Renal cortex interstitium (tissue), 15 donors: ENCODE results near the gene TMSB4X. TPM values are rescaled to one million over a fixed set of nuclear protein-coding genes. Genes with fewer than 3 reads are reported as not detected.
"Not testable (repeated sequence)": the region's sequence is repeated elsewhere in the genome, so short reads cannot be mapped to it uniquely, and the experiment has no call there.

Source experiments
- DNase-seq, 11 donors: peaks; one replicate each; pipeline ENCODE4 v3.0.0-alpha.2; 2013; ENCODE audit warnings: low read depth in 9 of 11, low spot score in 4 of 11; ENCODE audit errors: extremely low read depth in 1 of 11
- long read RNA-seq, 16 experiments: transcript quantifications; one replicate each; lab custom pipeline, GENCODE V29; 2026
- polyA plus RNA-seq, 3 donors: library from polyadenylated mRNA; unstranded; fragments of 120-200 nt; gene quantifications; one replicate each; pipeline ENCODE4 v1.2.1, GENCODE V29; 2013; ENCODE audit not compliant: insufficient read length in 3 of 3

Gene TMSB4X
- polyA plus RNA-seq, result 1,000 to 10,000 TPM; 2,669 to 3,446 (median 3,123) TPM
- long read RNA-seq, donor 1, transcript TMSB4X-203 (2 exons, 1,702 nt), result minor isoform, 993 of 3,090 reads
- long read RNA-seq, donor 1, transcript TMSB4X-204 (3 exons, 628 nt), result major isoform, 2,060 of 3,090 reads
- long read RNA-seq, donor 1, partial matches to known transcripts, result 11 of 3,090 reads
- long read RNA-seq, donor 1, other reads (novel, unspliced or antisense), result 24 of 3,090 reads
- long read RNA-seq, donor 2, transcript TMSB4X-203 (2 exons, 1,702 nt), result minor isoform, 1,049 of 3,261 reads
- long read RNA-seq, donor 2, transcript TMSB4X-204 (3 exons, 628 nt), result major isoform, 2,174 of 3,261 reads
- long read RNA-seq, donor 2, partial matches to known transcripts, result 13 of 3,261 reads
- long read RNA-seq, donor 2, other reads (novel, unspliced or antisense), result 24 of 3,261 reads
- long read RNA-seq, donor 3, transcript TMSB4X-203 (2 exons, 1,702 nt), result minor isoform, 2,286 of 6,022 reads
- long read RNA-seq, donor 3, transcript TMSB4X-204 (3 exons, 628 nt), result major isoform, 3,667 of 6,022 reads
- long read RNA-seq, donor 3, partial matches to known transcripts, result 13 of 6,022 reads
- long read RNA-seq, donor 3, other reads (novel, unspliced or antisense), result 54 of 6,022 reads
- long read RNA-seq, donor 4, transcript TMSB4X-204 (3 exons, 628 nt), result major isoform, 1,724 of 2,851 reads
- long read RNA-seq, donor 4, transcript TMSB4X-203 (2 exons, 1,702 nt), result minor isoform, 1,103 of 2,851 reads
- long read RNA-seq, donor 4, partial matches to known transcripts, result 9 of 2,851 reads
- long read RNA-seq, donor 4, other reads (novel, unspliced or antisense), result 14 of 2,851 reads
- long read RNA-seq, donor 5, transcript TMSB4X-204 (3 exons, 628 nt), result major isoform, 3,522 of 5,736 reads
- long read RNA-seq, donor 5, transcript TMSB4X-203 (2 exons, 1,702 nt), result minor isoform, 2,157 of 5,736 reads
- long read RNA-seq, donor 5, partial matches to known transcripts, result 14 of 5,736 reads
- long read RNA-seq, donor 5, other reads (novel, unspliced or antisense), result 41 of 5,736 reads
- long read RNA-seq, donor 6, transcript TMSB4X-204 (3 exons, 628 nt), result major isoform, 2,114 of 3,514 reads
- long read RNA-seq, donor 6, transcript TMSB4X-203 (2 exons, 1,702 nt), result minor isoform, 1,342 of 3,514 reads
- long read RNA-seq, donor 6, partial matches to known transcripts, result 16 of 3,514 reads
- long read RNA-seq, donor 6, other reads (novel, unspliced or antisense), result 40 of 3,514 reads
- long read RNA-seq, donor 7, transcript TMSB4X-204 (3 exons, 628 nt), result major isoform, 3,235 of 5,356 reads
- long read RNA-seq, donor 7, transcript TMSB4X-203 (2 exons, 1,702 nt), result minor isoform, 2,046 of 5,356 reads
- long read RNA-seq, donor 7, partial matches to known transcripts, result 19 of 5,356 reads
- long read RNA-seq, donor 7, other reads (novel, unspliced or antisense), result 52 of 5,356 reads
- long read RNA-seq, donor 8, transcript TMSB4X-204 (3 exons, 628 nt), result major isoform, 4,396 of 6,919 reads
- long read RNA-seq, donor 8, transcript TMSB4X-203 (2 exons, 1,702 nt), result minor isoform, 2,440 of 6,919 reads
- long read RNA-seq, donor 8, partial matches to known transcripts, result 26 of 6,919 reads
- long read RNA-seq, donor 8, other reads (novel, unspliced or antisense), result 55 of 6,919 reads
- long read RNA-seq, donor 9, transcript TMSB4X-203 (2 exons, 1,702 nt), result minor isoform, 1,684 of 4,063 reads
- long read RNA-seq, donor 9, transcript TMSB4X-204 (3 exons, 628 nt), result major isoform, 2,319 of 4,063 reads
- long read RNA-seq, donor 9, partial matches to known transcripts, result 11 of 4,063 reads
- long read RNA-seq, donor 9, other reads (novel, unspliced or antisense), result 47 of 4,063 reads
- long read RNA-seq, donor 10, transcript TMSB4X-203 (2 exons, 1,702 nt), result minor isoform, 1,982 of 4,846 reads
- long read RNA-seq, donor 10, transcript TMSB4X-204 (3 exons, 628 nt), result major isoform, 2,806 of 4,846 reads
- long read RNA-seq, donor 10, partial matches to known transcripts, result 18 of 4,846 reads
- long read RNA-seq, donor 10, other reads (novel, unspliced or antisense), result 38 of 4,846 reads
- long read RNA-seq, donor 11, transcript TMSB4X-204 (3 exons, 628 nt), result major isoform, 1,479 of 2,336 reads
- long read RNA-seq, donor 11, transcript TMSB4X-203 (2 exons, 1,702 nt), result minor isoform, 831 of 2,336 reads
- long read RNA-seq, donor 11, partial matches to known transcripts, result 7 of 2,336 reads
- long read RNA-seq, donor 11, other reads (novel, unspliced or antisense), result 16 of 2,336 reads
- long read RNA-seq, donor 12, transcript TMSB4X-203 (2 exons, 1,702 nt), result minor isoform, 721 of 1,935 reads
- long read RNA-seq, donor 12, transcript TMSB4X-204 (3 exons, 628 nt), result major isoform, 1,200 of 1,935 reads
- long read RNA-seq, donor 12, partial matches to known transcripts, result 5 of 1,935 reads
- long read RNA-seq, donor 12, other reads (novel, unspliced or antisense), result 7 of 1,935 reads
- long read RNA-seq, donor 13, transcript TMSB4X-204 (3 exons, 628 nt), result major isoform, 5,375 of 7,878 reads
- long read RNA-seq, donor 13, transcript TMSB4X-203 (2 exons, 1,702 nt), result minor isoform, 2,386 of 7,878 reads
- long read RNA-seq, donor 13, partial matches to known transcripts, result 22 of 7,878 reads
- long read RNA-seq, donor 13, other reads (novel, unspliced or antisense), result 91 of 7,878 reads
- long read RNA-seq, donor 14, transcript TMSB4X-204 (3 exons, 628 nt), result major isoform, 2,728 of 4,335 reads
- long read RNA-seq, donor 14, transcript TMSB4X-203 (2 exons, 1,702 nt), result minor isoform, 1,554 of 4,335 reads
- long read RNA-seq, donor 14, partial matches to known transcripts, result 11 of 4,335 reads
- long read RNA-seq, donor 14, other reads (novel, unspliced or antisense), result 41 of 4,335 reads
- long read RNA-seq, donor 15, transcript TMSB4X-204 (3 exons, 628 nt), result major isoform, 1,116 of 1,904 reads
- long read RNA-seq, donor 15, transcript TMSB4X-203 (2 exons, 1,702 nt), result minor isoform, 764 of 1,904 reads
- long read RNA-seq, donor 15, partial matches to known transcripts, result 7 of 1,904 reads
- long read RNA-seq, donor 15, other reads (novel, unspliced or antisense), result 15 of 1,904 reads
- long read RNA-seq, donor 16, transcript TMSB4X-202 (3 exons, 767 nt), result minor isoform, 7 of 8,449 reads
- long read RNA-seq, donor 16, transcript TMSB4X-203 (2 exons, 1,702 nt), result minor isoform, 3,400 of 8,449 reads
- long read RNA-seq, donor 16, transcript TMSB4X-204 (3 exons, 628 nt), result major isoform, 4,941 of 8,449 reads
- long read RNA-seq, donor 16, partial matches to known transcripts, result 58 of 8,449 reads
- long read RNA-seq, donor 16, other reads (novel, unspliced or antisense), result 42 of 8,449 reads

DNA sequence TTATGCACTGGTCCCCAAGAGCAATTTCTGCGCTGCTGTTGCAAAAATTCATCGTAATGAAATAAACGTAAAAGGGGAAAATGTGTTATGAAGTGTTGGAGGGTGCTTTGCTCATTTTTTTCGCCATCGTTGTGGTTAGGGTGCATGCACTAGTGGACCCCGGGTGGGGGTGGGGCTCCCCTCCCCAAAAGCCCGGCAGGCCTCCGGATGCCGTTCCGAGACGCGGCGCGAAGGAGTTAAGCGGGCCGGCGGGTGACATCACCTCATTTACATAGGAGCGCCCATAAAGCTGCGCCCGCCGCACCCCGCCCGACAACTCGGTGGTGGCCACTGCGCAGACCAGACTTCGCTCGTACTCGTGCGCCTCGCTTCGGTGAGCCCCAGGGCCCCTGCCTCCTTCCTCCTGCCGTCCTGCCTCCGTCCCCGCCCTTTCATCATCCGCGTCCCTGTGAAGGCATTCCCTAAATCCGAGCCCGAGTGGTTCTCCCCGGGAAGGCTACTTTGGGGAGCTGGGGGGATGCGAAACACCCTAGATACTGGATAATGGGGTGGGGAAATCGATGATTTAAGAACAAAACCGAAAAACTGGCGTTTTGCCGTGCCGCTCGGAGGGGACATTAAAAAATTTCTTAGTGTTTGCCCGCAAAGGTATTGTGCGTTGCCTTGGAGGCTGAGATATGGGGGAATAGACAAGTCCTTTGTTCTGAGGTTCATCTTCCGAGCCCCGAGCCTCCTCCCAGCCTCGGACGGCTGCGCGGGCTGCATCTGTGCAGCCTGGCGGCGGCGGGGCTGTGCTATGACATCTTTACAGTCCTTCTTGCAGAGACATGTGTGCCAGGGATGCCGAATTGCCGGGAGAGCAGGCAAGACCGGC lies at the start of gene TMSB4X:
TSS of gene TMSB4X (plus strand) at position 315 of the 874 bp plus-strand sequence.
- DNase-seq, result peak in 7 of 11 donors; percentile 67 to 78 (median 74)

DNA sequence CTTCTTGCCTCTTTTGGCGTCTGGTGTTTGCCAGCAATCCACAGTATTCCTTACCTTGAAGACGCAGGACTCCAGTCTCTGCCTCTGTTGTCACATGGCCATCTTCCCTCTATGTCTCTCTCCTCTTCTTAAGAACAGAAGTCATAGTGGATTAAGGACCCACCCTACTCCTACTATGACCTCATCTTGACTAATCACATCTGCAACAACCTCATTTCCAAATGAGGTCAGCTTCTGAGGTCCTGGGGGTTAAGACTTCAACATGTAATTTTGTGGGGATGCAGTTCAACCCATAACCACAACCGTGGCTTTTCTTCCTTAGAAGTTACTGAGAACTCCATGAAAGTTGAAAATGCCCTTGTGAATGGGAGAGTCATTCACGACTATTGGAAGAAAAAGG lies 45.2 kb upstream of the TMSB4X start:
- no peak for DNase-seq

DNA sequence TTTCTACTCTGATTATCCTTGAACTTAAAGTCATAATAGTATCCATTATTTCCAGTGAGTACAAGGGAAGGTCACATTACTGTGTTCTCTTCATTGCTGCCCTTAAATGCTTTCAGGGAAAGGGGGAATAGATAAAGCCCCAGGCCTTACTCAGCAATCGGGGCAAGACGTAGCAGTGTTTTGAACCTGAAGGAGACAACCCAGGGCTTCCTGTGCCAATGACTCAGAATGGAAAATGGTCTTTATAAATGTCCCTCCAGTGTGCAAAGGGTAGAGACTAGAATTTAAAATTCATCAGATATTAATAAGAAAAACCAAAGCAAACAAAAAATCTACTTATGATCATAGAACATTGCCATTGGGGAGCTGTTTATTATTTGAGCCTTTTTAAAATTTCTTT lies 44.8 kb upstream of the TMSB4X start:
- DNase-seq, result no peak

DNA sequence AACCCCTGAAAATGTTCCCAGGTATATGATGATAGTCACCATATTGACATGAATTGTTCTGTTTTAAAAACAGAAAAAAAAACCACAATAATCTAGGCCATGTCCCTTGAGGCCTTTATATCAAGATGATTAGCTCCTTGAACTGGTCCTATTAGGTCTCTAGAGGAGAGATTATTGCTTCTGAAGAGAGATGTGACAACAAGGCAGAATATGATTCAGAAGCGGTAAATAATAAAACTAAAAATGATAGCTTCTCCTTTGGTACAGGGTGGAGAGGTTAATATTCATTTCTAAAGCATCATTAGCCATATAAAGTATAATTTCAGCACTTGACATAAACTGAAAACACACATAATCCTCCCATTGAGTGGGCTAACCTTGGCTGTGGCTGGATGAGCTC lies 42.7 kb upstream of the TMSB4X start:
- no peak for DNase-seq

DNA sequence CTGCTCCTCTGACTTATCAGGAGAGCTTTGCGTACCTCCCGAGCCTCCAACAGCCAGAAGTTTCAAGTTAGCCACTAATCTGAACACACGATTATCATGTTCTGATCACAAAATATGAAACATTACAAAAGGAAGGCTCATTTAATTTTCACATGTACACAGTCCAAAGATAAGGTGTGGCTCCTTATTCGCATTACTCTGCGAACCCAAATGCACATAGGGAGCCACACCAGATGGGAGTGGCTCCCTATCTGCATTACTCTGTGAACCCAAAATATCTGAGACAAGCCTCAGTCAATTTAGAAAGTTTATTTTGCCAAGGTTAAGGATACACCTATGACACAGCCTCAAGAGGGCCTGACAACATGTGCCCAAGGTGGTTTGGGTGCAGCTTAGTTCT lies 40.1 kb upstream of the TMSB4X start:
- DNase-seq, result no peak

DNA sequence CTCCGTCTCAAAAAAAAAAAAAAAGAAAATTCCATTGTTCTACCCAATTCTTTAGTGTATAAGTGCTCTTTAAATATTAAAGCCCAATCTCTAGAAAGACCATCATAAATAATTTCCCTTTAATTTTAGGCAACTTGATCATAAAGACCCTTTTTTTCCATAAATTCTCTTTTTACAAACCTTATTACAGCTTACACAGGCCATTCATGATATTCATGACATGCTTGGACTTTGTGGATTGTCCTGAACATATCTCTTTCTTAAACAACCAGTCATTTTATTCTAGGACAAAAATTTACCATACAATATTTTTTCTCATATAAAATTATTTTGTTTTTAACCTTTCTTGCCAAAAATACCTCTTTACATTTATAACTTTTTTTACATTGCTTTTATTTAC lies 38.0 kb upstream of the TMSB4X start:
- no peak for DNase-seq

DNA sequence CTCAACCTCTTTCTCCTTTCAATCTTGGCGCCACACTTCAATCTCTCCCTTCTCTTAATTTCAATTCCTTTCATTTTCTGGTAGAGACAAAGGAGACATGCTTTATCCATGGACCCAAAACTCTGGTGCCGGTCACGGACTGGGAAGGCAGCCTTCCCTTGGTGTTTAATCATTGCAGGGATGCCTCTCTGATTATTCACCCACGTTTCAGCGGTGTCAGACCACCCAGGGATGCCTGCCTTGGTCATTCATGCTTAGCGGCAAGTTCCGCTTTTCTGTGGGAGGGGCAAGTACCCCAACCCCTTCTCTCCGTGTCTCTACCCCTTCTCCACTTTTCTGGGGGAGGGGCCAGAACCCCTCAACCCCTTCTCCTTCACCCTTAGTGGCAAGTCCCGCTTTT lies 34.4 kb upstream of the TMSB4X start:
- not testable (repeated sequence) for DNase-seq

DNA sequence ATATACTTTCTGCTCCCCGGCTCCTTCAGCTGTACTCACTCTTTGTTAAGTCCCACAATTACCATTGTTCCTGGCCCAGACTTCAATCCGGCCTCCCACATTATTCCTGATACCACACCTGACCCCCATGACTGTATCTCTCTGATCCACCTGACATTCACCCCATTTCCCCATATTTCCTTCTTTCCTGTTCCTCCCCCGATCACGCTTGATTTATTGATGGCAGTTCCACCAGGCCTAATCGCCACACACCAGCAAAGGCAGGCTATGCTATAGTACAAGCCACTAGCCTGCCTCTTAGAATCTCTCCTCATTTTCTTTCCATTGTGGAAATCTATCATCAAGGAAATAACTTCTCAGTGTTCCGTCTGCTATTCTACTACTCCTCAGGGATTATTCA lies 31.3 kb upstream of the TMSB4X start:
- DNase-seq, result not testable (repeated sequence)

DNA sequence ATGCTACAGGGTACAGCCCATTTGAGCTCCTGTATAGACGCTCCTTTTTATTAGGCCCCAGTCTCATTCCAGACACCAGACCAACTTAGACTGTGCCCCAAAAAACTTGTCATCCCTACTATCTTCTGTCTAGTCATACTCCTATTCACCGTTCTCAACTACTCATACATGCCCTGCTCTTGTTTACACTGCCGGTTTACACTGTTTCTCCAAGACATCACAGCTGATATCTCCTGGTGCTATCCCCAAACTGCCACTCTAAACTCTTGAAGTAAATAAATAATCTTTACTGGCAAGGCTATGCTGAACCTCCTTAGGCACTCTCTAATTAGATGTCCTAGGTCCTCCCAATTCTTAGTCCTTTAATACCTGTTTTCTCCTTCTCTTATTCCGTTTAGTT lies 30.5 kb upstream of the TMSB4X start:
- DNase-seq, result not testable (repeated sequence)

DNA sequence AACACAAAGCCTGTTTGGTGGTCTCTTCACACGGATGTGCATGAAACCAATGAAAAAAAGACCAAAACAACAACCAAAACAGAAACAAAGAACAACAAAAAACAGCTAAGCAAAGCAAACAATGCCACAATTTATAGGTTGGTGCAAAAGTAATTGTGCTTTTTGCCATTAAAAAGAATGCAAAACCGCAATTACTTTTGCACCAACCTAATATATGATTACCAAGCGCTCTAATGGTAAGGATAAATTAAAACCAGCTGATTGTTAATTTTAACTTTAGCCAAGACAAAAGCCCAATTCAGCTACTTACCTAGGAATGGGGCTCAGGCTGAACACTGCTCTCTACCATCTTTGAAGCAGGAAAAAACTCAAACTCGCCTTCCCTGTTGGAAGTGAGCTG lies 29.4 kb upstream of the TMSB4X start:
- DNase-seq, result no peak

DNA sequence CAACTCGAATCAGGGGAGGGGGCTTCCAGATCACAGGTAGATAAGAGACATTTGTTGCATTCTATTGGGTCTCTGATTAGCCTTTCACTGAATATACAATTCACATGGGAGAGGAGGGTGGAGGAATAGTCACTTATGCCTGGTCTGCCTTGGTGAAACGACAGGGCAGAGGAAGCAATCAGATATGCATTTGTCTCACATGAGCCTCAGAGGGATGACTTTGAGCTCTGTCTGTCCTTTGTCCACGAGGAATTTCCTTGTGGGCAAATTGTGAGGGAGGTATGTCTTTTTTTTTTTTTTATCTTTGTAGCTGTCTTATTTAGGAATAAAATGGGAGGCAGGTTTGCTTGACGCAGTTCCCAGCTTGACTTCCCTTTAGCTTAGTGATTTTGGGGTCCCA lies 28.5 kb upstream of the TMSB4X start:
- DNase-seq, result no peak

DNA sequence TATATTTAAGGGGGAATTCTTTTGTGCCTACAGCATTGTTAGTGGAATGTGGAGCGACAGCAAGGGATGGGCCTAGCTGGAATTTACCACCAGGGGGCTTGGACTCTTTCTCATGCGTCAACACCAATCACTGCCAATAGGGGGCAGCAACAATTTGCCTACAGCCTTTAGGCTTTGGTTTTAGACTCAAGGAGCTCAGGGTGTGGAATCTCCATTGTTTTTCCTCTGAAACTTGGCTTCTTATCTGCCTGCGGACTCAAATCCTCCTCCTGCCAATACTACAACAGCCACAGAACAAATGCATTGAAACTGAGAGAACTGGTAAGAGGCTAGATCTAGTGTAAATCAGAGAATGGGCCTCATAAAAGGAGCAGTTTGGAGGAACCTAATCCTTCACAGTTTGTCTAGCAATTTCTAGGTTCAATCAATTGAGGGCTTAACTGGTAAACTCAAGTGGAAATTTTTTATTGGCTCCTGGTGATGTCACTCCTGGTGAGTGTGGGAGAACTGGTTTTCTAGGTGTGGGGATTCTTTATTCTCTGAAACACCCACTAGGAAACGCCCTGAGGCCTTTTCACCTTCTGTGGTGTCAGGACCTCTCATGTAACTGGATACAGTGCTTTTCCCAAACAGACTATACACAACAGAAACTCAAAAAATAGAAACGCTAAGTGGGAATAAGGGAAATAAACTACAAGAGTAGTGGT lies 27.9 kb upstream of the TMSB4X start:
- peak in 6 of 11 donors; percentile 30 to 54 (median 48) for DNase-seq

DNA sequence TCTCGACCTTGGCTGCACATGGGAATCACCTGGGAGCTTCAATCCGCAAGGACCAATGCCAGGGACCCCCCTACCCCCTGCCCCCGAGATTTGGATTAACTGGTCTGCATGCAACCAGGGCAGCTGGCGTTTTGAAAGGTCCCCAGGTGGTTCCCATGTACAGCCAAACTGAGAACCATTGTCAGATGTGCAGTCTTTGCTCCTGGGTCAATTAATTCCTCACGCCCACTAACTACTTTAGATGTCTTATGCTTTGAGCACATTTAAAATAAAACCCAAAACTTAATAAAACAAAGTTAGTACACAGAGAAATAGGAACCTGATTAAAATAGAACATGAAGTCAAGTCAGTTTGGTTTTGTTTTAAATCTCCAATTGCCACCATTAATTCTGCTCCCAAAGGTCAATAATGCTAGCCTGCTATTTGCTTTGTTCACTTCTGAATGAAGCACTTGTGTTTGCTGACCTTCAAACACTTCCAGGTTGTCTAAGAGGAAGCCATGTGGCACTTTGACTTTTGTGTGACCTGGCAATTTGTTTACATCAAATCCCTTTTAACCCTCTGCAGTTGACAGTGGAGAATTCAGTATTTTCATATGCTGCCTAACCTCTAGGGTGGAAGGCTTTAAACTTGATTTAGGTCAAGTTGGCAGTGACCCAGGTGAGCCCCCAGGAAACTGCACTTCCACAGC lies 27.2 kb upstream of the TMSB4X start:
- DNase-seq, result no peak
